GM21723 (cell line): ENCODE measurements around the gene PCDH9.

Experiments
- ATAC-seq: cut with Tn5 transposase; IDR thresholded peaks from one replicate; pipeline ENCODE4 v1.9.1; 2021; ENCODE audit warnings: mild to moderate bottlenecking, moderate library complexity; ENCODE audit not compliant: unreplicated experiment

The PCDH9 gene

DNA sequence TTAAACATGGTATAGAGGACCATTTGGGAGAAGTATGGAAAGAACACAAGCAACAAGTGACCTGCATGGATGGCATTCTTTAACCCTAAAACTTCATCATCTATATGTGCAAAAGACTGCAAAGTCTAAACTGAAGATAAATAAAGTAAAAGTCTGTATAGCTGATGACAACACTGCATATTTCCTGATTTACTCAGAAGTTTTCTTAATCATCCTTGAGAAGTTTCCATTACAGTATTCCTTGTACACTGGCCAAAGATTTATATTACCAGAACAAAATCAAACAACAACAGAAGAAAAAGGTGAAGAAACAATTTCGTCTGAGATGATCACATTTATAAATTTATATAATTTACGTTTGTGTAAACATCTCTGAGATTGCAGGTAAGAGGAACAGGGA lies 805.7 kb downstream of the PCDH9 start:
- no peak for ATAC-seq

DNA sequence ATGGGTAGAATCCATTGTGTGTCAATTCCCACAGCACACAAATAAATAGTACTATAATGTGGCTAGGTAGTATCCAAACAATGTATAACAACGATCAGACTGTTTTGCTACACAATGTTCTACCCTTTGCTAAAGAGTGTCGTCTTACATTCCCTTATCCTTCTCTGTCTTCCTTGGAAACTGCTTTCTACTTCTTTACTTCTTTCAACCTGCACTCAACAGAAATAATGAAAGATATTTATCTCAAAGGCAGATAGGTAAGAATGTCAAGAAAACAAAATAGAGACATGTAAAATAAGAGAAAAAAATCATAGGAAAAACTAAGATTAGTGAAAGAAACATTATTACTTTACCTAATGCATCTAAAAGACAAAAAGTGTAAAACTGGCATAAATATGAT lies 814.7 kb downstream of the PCDH9 start:
- no peak for ATAC-seq

DNA sequence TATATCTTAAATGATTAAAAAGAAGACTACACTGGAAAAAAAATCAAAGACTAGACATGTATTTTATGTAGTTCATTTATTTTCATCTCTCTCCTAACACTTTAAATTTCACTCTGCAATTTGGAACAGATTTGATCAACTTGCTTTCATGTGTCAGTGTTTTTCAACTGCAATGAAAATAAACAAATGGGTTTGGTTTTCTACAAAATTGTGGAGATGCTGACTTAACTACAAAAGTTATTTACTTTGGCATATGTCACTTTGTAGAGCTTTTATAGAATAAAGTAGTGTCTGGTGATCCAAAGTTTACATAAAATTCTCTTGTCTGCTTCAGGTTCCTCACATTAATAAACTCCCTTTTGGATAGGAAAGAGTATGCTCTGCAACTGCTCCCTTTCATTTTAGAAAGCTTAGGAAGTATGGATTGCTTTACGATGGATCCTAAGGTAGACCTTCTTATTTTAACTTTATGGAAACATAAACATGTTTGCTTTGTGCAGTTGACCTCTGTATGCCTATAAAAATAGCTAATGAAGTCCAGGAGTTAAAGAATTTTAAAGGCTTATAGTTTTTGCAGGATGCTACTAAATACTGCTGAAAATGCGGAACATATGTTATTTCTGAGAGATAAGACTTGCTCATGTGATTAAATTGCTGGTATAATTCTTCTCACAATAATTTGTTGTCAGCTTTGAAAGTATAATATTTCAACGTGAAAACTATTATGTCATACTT lies 815.9 kb downstream of the PCDH9 start:
- ATAC-seq, result no peak

DNA sequence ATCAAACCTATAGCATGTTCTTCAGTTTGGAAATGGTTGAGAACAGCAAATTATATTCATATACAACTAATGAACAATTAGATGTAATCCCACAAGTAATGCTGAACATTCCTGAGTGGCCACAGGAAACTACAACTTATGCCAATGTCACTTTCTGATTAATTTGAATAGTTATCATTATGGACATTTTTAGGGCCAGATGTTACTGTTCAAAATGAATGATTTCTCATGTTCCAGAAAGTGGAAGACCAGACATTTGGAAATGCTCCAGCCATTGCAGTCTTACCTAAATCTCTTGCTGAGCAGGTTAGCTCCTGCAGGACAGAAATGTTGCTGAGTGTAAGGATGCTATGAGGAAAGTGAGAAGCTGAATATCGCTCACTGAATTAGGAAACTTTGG lies 819.8 kb downstream of the PCDH9 start:
- ATAC-seq, result no peak

DNA sequence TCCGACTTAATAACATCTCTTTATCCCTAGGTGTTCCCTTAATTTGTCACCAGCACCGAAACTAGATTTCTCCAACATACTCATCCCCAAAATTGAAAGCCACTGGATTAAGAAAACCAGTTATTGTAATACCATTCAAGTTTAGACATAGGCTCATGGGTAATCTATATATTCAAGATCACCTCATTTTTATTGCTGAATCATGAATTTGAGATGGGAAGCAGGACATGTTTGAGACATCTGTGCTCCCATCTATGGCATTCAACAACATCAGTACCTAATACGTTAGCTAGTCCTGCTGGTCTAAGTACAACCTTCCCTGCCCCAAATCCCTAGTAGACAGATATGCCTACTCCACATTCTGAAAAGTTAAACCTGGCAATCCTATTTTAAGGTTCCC lies 820.6 kb downstream of the PCDH9 start:
- ATAC-seq, result no peak

DNA sequence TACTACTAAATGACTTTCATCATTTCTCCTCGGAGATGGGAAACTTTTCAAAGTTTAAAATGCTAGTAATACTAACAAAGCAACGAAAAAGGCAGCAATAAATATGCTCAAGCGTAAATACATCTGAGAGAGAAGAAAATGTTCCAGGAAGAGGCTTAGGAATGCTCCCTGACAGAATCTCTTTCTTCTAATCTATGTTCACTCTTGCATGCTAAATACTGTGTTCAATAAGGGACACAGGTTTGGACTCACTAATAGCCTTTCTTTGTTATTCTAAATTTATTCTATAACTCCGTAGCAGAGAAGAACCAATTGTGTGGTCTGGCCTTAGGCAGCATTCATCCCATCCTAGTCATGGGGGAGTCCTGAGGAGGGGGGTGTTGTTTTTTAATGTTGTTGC lies 823.0 kb downstream of the PCDH9 start:
- ATAC-seq, result no peak

DNA sequence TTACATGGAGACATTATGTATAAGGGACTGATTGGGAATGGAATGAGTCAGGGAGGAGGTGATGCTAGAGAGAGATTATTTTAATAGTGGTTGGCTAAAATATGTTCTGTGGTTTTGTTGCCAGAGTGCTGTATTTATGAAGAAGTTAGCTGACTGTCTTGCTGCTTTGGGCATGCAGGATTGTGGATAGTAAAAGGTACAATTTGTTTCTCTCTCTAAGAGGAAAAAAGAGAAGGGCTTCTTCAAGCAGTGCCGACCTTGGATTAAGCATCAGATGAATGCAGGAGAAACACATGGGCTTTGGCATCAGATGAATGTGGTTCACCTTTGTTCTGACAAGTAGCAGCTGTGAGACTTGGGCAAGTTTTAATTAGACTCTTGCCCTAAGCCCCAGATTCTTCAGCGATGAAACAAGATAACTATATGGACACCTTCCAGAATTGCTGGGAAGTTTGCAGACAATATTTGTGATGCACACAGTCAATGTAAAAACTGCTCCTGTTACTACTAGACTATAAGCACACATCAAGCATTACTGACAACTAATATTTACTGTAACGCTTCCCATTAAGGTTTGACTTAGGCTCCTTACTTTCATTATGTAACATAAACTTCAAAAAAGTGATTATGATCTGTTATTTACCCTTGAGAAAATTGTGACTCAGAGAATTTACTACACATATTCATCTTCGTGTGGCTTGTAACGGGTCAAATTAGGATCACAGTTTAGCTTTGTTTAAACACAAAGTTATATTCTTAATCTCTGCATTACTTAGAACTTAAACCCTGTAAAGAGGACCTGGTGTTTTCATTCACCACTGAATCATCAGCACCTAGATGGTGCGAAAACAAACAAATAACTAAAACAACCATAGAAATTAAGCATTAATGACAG lies 824.0 kb downstream of the PCDH9 start:
- ATAC-seq, result no peak

DNA sequence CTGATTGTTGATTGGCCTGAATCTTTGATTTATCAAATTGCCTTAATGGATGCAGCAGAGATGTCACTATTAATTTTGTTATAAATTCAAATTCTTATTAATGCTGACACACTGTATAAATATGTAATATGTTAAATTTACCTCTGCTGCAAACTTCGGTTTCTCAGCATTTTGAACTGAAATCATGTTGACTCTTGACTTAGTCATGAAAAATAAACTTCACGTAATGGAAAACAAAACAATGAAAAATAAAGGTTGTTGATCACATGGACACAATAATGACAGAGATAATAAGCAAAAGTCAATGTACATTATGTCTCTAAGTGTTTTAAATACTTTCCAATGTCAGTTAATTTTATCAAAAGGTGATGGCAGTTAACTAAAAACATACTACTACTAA lies 827.6 kb downstream of the PCDH9 start:
- no peak for ATAC-seq

DNA sequence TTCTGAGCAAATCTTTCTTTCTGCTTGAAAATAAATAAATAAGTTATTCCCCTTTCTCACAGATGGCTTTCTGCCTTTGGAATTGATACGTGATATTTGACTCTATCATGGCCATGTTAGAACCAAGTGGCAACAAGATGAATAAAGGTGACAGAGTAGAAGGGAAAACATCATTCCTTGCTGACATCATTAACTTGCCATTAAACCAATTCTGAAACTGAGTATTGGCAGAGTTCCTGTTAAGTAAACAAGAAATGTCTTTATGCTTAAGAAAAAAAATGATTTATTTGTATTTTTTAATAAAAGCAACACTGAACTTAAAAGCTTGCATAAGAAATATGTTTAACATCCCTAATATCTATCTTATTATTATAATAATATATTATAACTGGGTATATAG lies 828.1 kb downstream of the PCDH9 start:
- no peak for ATAC-seq

DNA sequence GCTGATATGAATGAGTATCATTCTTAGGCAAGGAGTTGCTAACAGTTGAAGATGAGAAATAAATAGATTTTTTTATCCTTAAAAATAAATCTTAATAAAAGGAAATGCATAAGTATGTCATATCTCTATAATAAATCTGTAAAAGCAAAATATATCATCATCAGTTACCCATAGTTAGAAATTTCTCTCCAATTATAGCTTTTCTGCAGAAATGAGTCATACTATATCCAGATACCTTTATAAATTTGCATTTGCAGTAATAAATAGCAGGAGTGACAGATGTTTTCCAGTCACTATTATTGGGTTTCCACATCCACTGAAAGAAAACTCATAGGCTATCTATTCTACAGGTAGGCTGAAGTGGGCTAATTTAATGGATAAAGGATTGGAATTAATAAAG lies 829.8 kb downstream of the PCDH9 start:
- ATAC-seq, result no peak

DNA sequence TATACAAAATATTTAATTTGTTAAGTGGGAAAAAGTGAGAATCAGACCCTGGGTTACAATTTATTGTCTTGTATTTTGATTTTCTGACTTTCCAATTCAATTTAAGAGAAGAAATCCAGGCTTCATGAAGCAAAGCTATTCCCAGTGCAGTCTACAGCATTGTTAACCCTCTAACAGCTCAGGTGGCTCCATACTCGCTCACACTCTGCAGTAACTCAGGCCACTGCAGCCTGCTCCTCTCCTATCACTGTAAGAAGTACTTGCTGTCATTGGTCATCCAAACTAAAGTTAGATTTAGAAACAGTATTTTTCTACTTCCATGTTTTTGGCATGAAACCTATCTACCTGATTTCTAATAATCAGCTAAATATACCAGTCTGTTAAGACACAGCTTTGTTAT lies 830.3 kb downstream of the PCDH9 start:
- ATAC-seq, result no peak

DNA sequence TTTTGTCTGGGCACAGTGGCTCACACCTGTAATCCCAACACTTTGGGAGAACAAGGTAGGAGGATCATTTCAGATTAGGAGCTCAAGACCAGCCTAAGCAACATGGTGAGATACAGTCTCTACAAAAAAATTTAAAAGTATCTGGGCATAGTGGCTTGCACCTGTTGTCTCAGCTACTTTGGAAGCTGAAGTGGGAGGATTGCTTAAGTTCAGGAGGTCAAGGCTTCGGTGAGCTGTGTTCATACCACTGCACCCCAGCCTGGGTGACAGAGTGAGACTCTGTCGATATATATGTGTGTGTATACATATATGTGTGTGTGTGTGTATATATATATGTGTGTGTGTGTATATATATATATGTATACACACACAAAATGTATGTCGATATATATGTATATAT lies 833.0 kb downstream of the PCDH9 start:
- no peak for ATAC-seq

DNA sequence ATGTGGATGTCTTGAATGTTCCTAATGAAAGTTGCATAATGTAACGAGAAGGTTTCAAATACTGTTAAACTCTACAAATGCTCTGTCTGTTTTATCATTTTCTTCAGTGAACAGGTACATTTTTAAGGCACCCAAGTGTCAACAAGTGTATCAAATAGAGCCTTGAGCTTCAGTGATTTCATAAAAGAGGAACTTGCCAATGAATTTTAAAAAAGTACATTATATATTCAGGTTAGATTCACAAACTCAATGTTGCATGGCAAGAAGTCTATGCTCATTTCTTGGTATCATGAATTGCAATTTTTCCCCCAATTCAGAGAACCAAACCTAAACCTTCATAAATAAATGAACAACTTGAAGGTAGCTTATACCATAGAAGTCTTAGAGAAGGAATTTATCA lies 838.8 kb downstream of the PCDH9 start:
- ATAC-seq, result no peak

DNA sequence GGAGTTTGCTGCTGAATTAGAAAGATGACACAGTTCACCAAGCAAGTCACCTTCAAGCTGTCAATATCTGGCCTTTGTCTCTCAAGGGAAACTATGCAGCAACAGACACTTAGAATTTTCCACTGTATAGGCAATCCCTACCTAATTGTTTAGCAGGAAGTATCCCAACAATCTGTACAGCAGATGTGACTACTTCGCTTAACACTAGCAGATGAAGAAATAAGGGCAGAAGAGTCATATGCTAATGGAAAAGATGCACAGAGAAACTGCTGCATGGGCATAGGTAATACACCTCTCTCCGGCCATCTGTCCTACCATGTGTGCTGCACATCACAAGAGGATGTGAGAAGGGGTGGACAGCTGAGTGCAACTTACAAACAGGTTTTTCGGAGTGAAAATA lies 851.2 kb downstream of the PCDH9 start:
- ATAC-seq, result no peak

DNA sequence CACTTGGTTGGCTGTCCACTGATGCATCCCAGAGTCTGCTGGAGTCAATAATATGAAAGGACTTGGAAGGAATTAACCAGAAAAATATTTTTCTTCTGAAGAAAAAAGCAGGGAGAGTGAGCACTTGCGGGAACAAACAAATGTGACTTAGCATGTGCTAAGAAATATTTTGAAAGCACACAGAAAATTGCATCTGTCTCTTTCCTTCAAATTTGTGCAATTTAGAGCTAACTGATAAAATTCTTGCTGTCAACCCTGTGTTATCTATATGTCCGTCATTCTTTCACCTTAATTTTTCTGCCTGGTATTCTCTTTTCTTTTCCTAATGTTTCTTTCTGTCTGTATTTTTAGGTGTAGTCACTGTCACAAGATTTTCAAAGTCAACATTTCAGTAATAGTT lies 852.6 kb downstream of the PCDH9 start:
- no peak for ATAC-seq

DNA sequence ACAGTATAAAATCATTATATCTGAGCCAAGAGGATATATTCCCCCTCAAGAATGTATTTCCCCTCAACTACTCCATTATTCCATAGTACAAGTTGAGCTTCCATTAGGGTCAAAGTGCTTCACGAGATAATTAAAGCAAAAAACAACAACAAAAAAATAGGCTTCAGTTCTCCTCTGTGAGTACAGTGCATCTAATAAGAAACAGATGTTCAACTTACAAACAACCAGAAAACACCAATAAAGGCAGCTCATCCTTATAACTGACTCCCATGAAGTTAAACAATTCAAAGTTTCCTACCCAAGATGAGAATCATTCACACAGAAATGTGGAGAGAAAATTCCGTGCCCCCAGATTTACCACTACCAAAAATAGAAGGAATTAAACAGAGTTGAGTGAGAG lies 854.4 kb downstream of the PCDH9 start:
- no peak for ATAC-seq

DNA sequence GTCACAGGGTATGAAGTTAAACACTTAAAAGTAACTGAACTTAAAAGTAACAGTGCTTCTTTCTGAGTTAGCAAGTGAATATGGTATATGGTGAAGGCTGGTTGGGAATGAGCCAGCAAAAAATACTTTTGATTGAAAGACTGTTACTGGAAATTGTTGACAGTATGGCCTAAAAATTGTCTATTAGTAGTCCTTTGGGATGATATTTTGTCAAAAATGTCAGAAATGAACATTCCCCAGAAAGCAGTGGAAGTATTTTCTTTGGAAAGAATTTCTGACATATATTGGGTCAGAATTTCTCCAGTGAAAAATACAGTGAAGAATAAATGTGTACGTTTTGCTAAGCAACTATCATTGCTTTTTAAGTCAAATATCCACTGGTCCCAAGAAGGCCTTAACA lies 860.5 kb downstream of the PCDH9 start:
- ATAC-seq, result no peak

DNA sequence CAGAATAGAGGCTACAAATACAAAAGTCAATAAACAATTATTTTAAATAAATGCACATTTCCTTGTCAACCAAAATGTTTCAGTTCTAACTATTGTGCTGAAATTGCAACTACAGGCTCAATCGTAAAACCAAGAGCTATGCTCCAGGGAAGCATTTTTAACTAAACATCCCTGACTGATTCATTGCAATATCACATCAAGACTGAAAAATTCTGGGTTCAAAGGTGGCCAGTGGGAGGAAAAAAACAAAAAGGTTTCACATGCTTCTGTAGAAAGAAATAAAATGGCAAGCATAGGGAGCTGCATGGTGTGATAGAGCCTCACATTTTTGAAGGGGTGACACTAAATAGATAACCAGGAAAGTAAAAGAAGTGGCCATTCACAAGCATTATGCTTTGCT lies 862.8 kb downstream of the PCDH9 start:
- no peak for ATAC-seq

DNA sequence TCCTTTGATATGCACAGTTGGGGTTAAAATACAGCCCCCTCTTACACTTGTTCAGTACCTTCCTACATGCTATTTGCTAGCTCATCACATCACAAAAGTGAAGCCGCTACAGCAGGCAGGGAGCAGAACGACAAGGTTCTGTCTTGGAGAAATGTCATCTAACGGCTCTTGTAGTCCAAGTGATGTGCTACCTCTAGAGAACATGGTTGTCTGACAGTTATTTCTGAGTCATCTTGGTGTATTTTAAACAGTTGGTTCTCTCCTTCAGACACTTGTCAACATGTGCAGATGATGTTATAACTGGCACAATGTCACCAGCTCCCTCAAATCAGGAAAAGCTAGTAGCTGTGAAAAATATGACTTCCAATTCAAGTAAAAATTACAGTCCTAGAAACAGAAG lies 865.0 kb downstream of the PCDH9 start:
- no peak for ATAC-seq

DNA sequence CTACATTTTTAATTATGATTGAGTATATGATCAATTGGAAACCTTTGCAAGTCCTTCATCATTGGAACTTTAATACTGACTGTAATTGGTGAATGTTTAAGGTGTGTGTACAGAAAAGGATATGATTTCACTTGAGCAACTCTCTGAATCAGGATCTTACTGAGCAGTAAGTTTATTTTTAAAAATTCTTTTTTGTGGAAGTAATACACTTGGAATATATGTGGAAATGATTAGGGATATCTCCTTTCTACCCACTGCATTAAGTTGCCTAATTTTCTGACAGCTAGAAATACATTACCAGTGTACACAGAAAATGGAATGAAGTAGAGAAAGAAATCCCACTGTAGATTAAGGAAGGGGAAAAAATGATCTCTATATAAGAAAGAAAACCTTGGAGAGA lies 865.8 kb downstream of the PCDH9 start:
- ATAC-seq, result no peak

DNA sequence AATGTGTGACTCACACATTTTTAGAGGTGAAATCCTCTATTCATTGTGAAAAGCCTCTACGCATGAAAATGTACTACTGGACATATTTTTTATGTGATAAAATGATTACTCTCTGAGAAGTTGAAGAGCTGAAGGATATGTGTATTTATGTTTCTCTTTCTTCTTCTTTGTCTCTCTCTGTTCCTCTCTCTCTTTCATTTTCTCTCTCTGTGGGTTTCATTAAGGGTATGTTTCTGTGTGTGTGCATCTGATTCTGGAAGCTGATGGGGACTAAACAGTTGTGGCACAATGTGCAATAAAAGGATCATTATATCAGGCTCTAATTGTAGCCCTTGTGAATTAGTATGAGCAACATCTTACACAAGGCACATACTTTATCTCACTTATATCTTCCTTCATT lies 867.7 kb downstream of the PCDH9 start:
- ATAC-seq, result no peak

DNA sequence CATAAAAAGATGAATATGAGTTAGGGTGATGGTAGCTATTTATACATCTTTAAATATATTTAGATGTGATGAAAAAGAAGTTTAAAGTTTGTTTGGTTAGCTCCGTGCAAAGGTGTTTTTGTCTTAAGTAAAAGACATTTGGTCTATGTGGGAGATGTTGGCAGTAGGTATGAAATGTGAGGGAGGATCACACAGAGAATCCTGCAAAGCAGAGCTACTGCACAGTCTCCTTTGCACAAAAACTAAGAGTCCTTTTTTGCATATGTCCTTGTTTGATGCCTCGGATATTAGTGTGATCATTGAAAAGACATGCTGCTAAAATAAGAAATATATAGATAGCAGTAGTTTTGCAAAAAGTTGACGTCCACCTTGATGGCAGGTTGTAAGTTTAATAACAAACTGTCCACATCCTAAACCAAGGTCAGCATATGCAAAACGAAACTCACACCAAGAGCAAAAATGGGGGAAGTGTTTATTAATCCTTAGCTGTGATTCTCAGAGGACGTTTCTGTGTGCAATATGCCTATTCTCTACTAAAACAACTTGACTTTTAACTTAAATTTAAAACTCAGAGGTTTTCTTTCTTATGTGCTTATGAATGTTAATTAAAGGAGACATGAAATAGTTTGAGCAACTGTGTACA lies 870.1 kb downstream of the PCDH9 start:
- ATAC-seq, result no peak
